ENCODE measurements around the gene RPGR. TPM values are rescaled to one million over a fixed set of nuclear protein-coding genes. Genes with fewer than 3 reads are reported as not detected.
A peak's percentile ranks its signal among the peaks of the same experiment; 100 is the strongest.

RPGR gene
- total RNA-seq, 1 donor from 2014 or later: 9.2 TPM

DNA sequence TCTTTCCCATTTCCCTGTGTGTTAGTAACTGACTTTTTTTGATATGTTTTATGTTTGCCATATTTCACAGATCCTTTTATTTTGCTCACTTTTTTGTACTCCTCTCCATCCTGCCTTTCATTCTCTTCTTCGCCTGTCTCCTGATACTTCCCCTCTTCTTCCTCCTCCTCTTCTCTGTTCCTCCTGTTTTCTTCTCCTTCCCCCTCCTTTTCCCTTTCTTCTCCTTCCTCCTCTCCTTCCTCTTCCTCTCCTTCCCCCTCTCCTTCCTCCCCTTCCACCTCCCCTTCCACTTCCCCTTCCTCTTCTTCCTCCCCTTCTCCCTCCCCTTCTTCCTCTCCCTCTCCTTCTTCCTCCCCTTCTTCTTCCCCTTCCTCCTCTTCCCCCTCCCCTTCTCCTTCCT, 41.7 kb downstream of the RPGR start:
- H3K27me3 Mint-ChIP-seq (ENCODE audit: low read depth): no peaks in the 10 kb centered on the region
- no peak overlapping the region for H3K27ac Mint-ChIP-seq (ENCODE audit: unreplicated experiment)
- no peak for DNase-seq (ENCODE audit: low read depth, low spot score)
- peaks cover 2% of the 10 kb centered on the region for H3K9me3 Mint-ChIP-seq
- TF ChIP-seq, protein P1, sequence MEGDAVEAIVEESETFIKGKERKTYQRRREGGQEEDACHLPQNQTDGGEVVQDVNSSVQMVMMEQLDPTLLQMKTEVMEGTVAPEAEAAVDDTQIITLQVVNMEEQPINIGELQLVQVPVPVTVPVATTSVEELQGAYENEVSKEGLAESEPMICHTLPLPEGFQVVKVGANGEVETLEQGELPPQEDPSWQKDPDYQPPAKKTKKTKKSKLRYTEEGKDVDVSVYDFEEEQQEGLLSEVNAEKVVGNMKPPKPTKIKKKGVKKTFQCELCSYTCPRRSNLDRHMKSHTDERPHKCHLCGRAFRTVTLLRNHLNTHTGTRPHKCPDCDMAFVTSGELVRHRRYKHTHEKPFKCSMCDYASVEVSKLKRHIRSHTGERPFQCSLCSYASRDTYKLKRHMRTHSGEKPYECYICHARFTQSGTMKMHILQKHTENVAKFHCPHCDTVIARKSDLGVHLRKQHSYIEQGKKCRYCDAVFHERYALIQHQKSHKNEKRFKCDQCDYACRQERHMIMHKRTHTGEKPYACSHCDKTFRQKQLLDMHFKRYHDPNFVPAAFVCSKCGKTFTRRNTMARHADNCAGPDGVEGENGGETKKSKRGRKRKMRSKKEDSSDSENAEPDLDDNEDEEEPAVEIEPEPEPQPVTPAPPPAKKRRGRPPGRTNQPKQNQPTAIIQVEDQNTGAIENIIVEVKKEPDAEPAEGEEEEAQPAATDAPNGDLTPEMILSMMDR (conservative IDR thresholded peaks at IDR 0.05): no peak
- H3K4me1 Mint-ChIP-seq: no peaks in the 10 kb centered on the region
- no peak overlapping the region for H3K4me3 Mint-ChIP-seq
- H3K36me3 Mint-ChIP-seq (ENCODE audit: low read depth): peaks cover 14% of the 10 kb centered on the region

DNA sequence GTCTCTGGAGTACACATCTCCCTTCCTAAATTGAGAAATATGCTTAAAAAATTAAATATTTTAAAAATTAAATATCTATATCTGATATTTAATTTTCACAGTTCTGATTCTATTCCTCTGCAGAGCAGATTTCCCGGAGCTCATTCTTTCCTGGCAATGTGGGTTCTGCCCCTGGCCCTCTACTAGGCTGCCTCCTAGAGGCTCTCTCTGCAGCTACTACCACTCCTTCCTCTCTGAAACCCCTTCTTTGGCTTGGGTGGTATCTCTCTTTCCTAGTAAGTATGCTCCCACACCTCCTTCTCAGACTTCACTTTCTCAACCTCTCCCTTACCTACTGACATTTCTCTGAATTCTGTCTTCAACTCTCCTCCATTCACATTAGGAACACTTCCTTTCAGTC, 45.3 kb downstream of the RPGR start:
- TF ChIP-seq, protein P1 (conservative IDR thresholded peaks at IDR 0.05): peak; percentile 16
- H3K36me3 Mint-ChIP-seq (ENCODE audit: low read depth): peaks cover 6% of the 10 kb centered on the region
- H3K27me3 Mint-ChIP-seq (ENCODE audit: low read depth): no peaks in the 10 kb centered on the region
- DNase-seq (ENCODE audit: low read depth, low spot score): no peak
- no peak overlapping the region for H3K4me3 Mint-ChIP-seq
- peaks cover 2% of the 10 kb centered on the region for H3K9me3 Mint-ChIP-seq
- H3K27ac Mint-ChIP-seq (ENCODE audit: unreplicated experiment): no peak overlapping the region
- peaks cover 4% of the 10 kb centered on the region for H3K4me1 Mint-ChIP-seq

DNA sequence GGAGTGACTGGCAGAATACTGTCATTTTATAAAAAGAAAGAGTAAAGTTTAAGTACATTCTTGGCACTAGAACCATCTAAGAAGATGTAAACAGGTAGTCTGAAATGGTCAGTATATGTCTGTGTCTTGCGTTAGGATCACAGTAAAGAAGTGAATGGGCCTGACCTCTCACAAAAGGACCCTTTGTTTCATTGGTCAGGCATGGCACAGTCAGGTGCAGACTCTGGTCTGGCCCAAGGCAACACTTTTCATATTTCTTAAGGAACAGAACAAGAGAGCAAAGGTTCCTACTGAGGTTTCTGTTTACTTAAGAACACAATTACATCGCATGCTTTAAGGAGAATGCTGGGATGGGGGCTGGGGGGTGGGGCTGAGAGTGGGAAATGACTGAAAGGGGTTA, 48.1 kb downstream of the RPGR start:
- TF ChIP-seq, protein P1 (conservative IDR thresholded peaks at IDR 0.05): no peak
- no peak for DNase-seq (ENCODE audit: low read depth, low spot score)
- H3K4me3 Mint-ChIP-seq: no peak overlapping the region
- H3K4me1 Mint-ChIP-seq: peaks cover 4% of the 10 kb centered on the region
- no peak overlapping the region for H3K27ac Mint-ChIP-seq (ENCODE audit: unreplicated experiment)
- no peaks in the 10 kb centered on the region for H3K9me3 Mint-ChIP-seq
- H3K36me3 Mint-ChIP-seq (ENCODE audit: low read depth): peaks cover 3% of the 10 kb centered on the region
- H3K27me3 Mint-ChIP-seq (ENCODE audit: low read depth): no peaks in the 10 kb centered on the region

DNA sequence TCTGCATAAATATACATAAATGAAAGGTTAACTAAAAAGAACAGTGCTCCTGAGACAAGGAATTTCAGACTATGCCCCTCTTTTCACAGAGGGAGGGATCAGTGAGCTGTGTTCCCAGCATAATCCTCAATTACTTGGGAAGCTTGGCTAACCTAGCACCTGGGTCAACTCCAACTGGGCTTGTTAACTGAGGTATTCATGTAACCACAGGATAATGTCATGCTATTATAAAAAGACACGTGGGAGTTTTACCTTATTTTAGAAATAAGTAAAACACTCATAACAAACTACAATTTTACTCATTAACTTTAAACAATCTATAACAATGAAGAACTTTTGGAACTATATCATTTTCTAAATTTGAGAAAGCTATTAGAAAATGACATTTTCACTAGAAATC, 48.6 kb downstream of the RPGR start:
- Mint-ChIP-seq H3K4me3 (no peak overlapping the region), H3K4me1 (peaks cover 4% of the 10 kb centered on the region), H3K9me3 (no peaks in the 10 kb centered on the region), H3K27me3 (ENCODE audit: low read depth) (no peaks in the 10 kb centered on the region), H3K27ac (ENCODE audit: unreplicated experiment) (no peak overlapping the region), H3K36me3 (ENCODE audit: low read depth) (peaks cover 3% of the 10 kb centered on the region)
- no peak for DNase-seq (ENCODE audit: low read depth, low spot score)
- TF ChIP-seq, protein P1 (conservative IDR thresholded peaks at IDR 0.05): no peak

DNA sequence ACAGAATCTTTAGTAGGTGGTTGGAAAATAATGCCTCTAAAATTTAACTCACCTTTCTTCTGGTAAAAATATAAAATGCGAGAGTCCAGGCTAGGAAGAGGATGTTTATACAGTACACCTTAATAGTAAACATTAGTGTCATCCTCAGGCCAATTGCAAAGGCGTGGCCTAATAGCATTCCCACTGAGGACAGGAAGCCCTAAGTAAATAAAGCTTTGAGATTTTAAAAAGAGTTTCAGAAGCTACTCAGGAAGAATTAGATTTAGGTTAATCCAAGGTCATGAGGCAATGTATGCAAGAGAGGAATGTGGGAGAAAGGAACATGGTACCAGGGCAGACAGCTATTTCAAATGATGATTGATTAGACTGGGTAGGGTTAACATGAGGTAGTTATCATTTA, 49.5 kb downstream of the RPGR start:
- Mint-ChIP-seq H3K36me3 (ENCODE audit: low read depth) (peaks cover 3% of the 10 kb centered on the region), H3K4me1 (peaks cover 4% of the 10 kb centered on the region), H3K27ac (ENCODE audit: unreplicated experiment) (no peak overlapping the region), H3K27me3 (ENCODE audit: low read depth) (no peaks in the 10 kb centered on the region), H3K9me3 (no peaks in the 10 kb centered on the region), H3K4me3 (no peak overlapping the region)
- DNase-seq (ENCODE audit: low read depth, low spot score): no peak
- TF ChIP-seq, protein P1 (conservative IDR thresholded peaks at IDR 0.05): no peak

DNA sequence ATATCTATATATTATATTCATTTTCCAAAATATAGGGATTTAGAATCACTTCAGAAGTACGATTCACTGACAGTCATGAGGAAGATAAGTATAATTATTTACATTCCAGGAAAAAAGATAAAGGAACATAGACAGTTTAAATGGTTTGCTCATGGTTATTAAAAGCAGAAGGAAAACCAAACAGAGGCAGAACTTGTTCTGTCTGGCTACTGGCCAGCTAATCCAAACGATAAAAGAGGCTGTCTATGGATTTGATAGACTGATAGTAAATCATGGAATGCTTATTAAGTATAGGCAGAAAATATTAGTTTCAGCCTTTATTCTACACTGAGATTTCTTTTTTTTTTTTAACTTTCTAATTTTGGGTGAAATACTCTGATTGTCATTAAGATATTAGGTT, 50.2 kb downstream of the RPGR start:
- peaks cover under 1% of the 10 kb centered on the region for H3K36me3 Mint-ChIP-seq (ENCODE audit: low read depth)

More for the DNA sequence above, 50.2 kb downstream of the RPGR start:
- peaks cover 4% of the 10 kb centered on the region for H3K4me1 Mint-ChIP-seq
- H3K9me3 Mint-ChIP-seq: no peaks in the 10 kb centered on the region
- no peak for DNase-seq (ENCODE audit: low read depth, low spot score)
- TF ChIP-seq, protein P1 (conservative IDR thresholded peaks at IDR 0.05): no peak
- H3K4me3 Mint-ChIP-seq: no peak overlapping the region
- no peak overlapping the region for H3K27ac Mint-ChIP-seq (ENCODE audit: unreplicated experiment)
- H3K27me3 Mint-ChIP-seq (ENCODE audit: low read depth): no peaks in the 10 kb centered on the region
